Mesodermal cell (in vitro differentiated cells): Measurements from ENCODE around the gene PFDN2.
A peak's percentile ranks its signal among the peaks of the same experiment; 100 is the strongest.
"Not testable (repeated sequence)": the region's sequence is repeated elsewhere in the genome, so short reads cannot be mapped to it uniquely, and the experiment has no call there.

ENCODE experiments used
- H3K27ac ChIP-seq: 2 replicates; pipeline ENCODE4 v1.7.0; 2013; ENCODE audit warnings: mild to moderate bottlenecking, low read depth, low read length, moderate library complexity; ENCODE audit not compliant: severe bottlenecking
- H3K36me3 ChIP-seq: 2 replicates; pipeline ENCODE4 v1.7.1; 2013; ENCODE audit warnings: mild to moderate bottlenecking, low read length, moderate library complexity; ENCODE audit not compliant: control insufficient read depth, insufficient read depth
- H3K4me1 ChIP-seq: one replicate; pipeline ENCODE4 v1.7.1; 2013; ENCODE audit warnings: mild to moderate bottlenecking, low read length; ENCODE audit not compliant: insufficient read depth, control insufficient read depth, poor library complexity, severe bottlenecking
- H3K4me3 ChIP-seq: 2 replicates; pipeline ENCODE4 v1.7.0; 2013; ENCODE audit warnings: low read length, control low read depth, mild to moderate bottlenecking; ENCODE audit not compliant: insufficient read depth, poor library complexity, severe bottlenecking; ENCODE audit errors: extremely low read depth
- H3K9me3 ChIP-seq: 2 replicates; pipeline ENCODE4 v1.7.1; 2013; ENCODE audit warnings: mild to moderate bottlenecking, low read length, moderate library complexity; ENCODE audit not compliant: control insufficient read depth
- WGBS, 2 experiments: methylation state at CpG; one replicate each; pipeline ENCODE4 v1.1.5; 2013; ENCODE audit warnings: missing lambda C conversion rate in 2 of 2; ENCODE audit not compliant: insufficient coverage in 2 of 2; 5-methylcytosine and 5-hydroxymethylcytosine counted together

The PFDN2 gene

GRCh38 chr1:161121042-161121650 is 3.3 kb upstream of the PFDN2 start:
- Histone ChIP-seq H3K4me1 (peaks cover 15% of the 10 kb centered on the region), H3K36me3 (peaks cover 73% of the 10 kb centered on the region), H3K4me3 (no peak overlapping the region), H3K9me3 (no peaks in the 10 kb centered on the region), H3K27ac (no peak overlapping the region)
- WGBS, 2 experiments: 100% methylated on average over 1 of the region's 3 CpGs; no CpG with 5 or more reads in 1 of the 2 experiments

DNA sequence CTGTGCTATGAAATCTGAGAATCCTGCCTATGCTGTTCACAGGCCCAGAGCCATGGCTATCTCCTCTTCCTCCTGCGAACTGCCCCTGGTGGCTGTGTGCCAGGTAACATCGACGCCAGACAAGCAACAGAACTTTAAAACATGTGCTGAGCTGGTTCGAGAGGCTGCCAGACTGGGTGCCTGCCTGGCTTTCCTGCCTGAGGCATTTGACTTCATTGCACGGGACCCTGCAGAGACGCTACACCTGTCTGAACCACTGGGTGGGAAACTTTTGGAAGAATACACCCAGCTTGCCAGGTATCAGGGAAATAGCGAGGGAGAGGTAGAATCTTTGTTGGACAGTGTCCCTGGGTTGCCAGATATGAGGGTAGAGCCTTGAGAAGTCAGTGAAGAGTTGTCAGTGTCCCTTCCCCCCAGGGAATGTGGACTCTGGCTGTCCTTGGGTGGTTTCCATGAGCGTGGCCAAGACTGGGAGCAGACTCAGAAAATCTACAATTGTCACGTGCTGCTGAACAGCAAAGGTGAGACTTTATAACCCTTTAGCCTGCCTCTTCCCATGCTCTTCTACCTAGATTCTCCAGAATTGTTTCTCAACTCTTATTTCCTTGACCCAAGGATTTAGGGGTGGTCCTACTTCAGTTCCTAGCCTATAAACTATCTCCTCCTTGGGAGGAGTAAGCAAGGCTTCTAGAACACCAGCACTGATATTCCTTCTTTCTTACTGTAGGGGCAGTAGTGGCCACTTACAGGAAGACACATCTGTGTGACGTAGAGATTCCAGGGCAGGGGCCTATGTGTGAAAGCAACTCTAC is 1.5 kb upstream of the PFDN2 start:
- H3K4me1 ChIP-seq: peaks cover 22% of the 10 kb centered on the region
- no peaks in the 10 kb centered on the region for H3K9me3 ChIP-seq
- H3K27ac ChIP-seq: peak overlapping the region; percentile 62
- peak overlapping the region; percentile 100 for H3K4me3 ChIP-seq
- WGBS, 2 experiments: 77 to 86% methylated on average over 7 to 10 of the region's 10 CpGs
- peaks cover 69% of the 10 kb centered on the region for H3K36me3 ChIP-seq

DNA sequence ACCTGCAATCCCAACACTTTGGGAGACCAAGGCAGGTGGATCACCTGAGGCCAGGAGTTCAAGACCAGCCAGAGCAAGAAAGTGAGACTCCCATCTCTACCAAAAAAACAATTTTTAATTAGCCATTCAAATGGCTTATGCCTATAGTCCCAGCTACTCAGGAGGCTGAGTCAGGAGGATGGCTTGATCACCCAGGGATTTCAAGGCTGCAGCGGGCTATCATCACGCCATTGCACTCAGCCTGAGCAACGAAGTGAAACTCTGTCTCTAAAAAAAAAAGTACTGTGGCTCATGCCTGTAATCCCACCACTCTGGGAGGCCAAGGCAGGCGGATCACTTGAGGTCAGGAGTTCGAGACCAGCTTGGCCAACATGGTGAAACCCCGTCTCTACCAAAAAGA is 1.9 kb downstream of the PFDN2 start:
- Histone ChIP-seq H3K4me1 (peaks cover 22% of the 10 kb centered on the region), H3K36me3 (peaks cover 48% of the 10 kb centered on the region)
- not testable (repeated sequence) for H3K27ac ChIP-seq, H3K4me3 ChIP-seq, H3K9me3 ChIP-seq
- 95 to 97% methylated on average over 6 of the region's 6 CpGs for WGBS, 2 experiments

GRCh38 chr1:161115132-161115711 is 2.6 kb downstream of the PFDN2 start:
- Histone ChIP-seq H3K27ac (no peak overlapping the region), H3K9me3 (no peaks in the 10 kb centered on the region), H3K4me3 (no peak overlapping the region), H3K36me3 (peaks cover 41% of the 10 kb centered on the region), H3K4me1 (peaks cover 22% of the 10 kb centered on the region)
- 96 to 98% methylated on average over 12 of the region's 12 CpGs for WGBS, 2 experiments

DNA sequence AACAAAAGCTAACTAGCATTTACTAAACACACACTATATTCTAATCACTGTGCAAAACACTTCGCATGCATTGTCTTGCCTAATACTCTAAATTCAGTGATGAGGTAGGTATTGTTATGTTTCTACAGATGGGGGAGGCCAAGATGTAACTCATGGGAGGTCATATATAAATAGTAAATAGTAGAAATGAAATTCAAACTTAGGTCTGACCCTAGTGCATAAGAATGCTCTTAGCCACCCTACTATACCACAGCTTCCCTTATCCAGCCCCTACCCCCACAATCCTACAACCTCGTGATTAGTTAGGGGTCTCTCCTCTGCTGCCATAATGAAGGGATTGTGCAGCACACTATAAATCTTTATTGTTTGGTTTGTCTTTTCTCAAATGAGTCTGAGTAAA is 3.3 kb downstream of the PFDN2 start:
- WGBS, 2 experiments: no CpG with 5 or more reads among the region's 2 CpGs
- H3K27ac ChIP-seq: no peak overlapping the region

DNA sequence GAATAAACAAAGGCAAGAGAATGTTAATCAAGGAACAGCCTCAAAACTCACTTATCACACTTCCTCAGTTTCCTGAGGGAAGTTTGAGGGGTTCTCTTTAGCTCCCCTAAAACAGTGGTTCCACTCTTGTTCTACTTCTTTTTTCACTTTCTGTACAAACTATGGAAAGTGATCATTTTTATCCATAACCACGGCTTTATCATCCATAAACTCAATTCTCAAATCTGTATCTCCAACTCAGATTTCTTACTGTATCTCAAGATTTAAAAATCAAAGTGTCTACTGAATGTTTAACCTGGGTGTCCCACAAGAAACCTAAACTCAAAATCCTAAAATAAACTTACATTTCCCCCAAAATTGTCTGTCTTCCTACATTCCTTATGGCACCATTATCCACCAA is 3.9 kb downstream of the PFDN2 start:
- Histone ChIP-seq H3K36me3 (peaks cover 35% of the 10 kb centered on the region), H3K9me3 (no peaks in the 10 kb centered on the region), H3K4me3 (no peak overlapping the region), H3K4me1 (peaks cover 10% of the 10 kb centered on the region), H3K27ac (no peak overlapping the region)
- WGBS, 2 experiments: 100% methylated on average over 1 of the region's 1 CpG

More for the DNA sequence above, 3.3 kb downstream of the PFDN2 start:
- Histone ChIP-seq H3K4me1 (peaks cover 17% of the 10 kb centered on the region), H3K4me3 (no peak overlapping the region), H3K9me3 (no peaks in the 10 kb centered on the region), H3K36me3 (peaks cover 36% of the 10 kb centered on the region)

DNA sequence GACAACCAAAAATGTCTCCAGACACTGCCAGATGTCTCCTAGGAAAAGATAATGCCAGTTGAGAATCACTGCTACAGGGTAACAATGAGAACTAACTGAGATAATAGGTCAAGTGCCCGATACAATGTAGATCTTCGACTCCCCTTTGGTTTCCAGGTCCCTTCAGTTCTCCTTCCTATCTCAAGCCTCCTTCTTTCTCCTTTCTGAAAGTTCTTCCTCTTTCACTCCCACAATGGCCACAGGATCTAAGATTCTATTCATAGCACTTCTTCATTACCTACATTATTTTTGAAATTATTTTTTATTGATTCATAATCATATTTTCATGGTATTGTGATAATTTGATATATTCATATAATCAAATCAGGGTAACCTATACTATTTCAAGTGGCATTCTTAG is 6.3 kb downstream of the PFDN2 start:
- Histone ChIP-seq H3K36me3 (peaks cover 41% of the 10 kb centered on the region), H3K9me3 (no peaks in the 10 kb centered on the region), H3K27ac (no peak overlapping the region), H3K4me3 (no peak overlapping the region), H3K4me1 (peaks cover 7% of the 10 kb centered on the region)
- WGBS, 2 experiments: 92 to 100% methylated on average over 2 of the region's 2 CpGs

- Histone ChIP-seq H3K36me3 (peaks cover 40% of the 10 kb centered on the region), H3K27ac (no peak overlapping the region), H3K4me3 (no peak overlapping the region), H3K9me3 (no peaks in the 10 kb centered on the region), H3K4me1 (peaks cover 7% of the 10 kb centered on the region)
- WGBS, 2 experiments: 96 to 100% methylated on average over 3 of the region's 3 CpGs
Measured at GRCh38 chr1:161111117-161111516, 6.7 kb downstream of the PFDN2 start.

DNA sequence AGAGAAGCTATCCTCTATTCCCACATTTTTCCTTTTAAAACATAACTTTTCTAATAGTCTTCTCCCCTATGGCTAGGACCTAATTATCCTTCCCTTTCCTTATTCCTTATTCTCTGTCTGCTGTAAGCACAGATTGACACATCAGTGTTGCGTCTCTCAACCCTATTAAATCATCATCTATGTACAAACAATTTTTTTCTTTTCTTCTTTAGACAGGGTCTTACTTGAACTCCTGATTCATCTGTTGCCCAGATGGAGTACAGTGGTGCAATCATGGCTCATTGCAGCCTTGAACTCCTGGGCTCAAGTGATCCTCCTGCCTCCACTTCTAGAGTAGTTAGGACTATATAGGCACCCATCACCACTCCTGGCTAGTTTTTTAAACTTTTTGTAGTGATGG is 11.4 kb downstream of the PFDN2 start:
- Histone ChIP-seq H3K27ac (no peak overlapping the region), H3K36me3 (peaks cover 43% of the 10 kb centered on the region), H3K4me1 (no peaks in the 10 kb centered on the region), H3K9me3 (no peaks in the 10 kb centered on the region), H3K4me3 (no peak overlapping the region)
- 93 to 100% methylated on average over 1 of the region's 1 CpG for WGBS, 2 experiments

GRCh38 chr1:161100556-161100955 is 17.3 kb downstream of the PFDN2 start:
- H3K4me1 ChIP-seq: peaks cover 4% of the 10 kb centered on the region
- H3K36me3 ChIP-seq: peaks cover 42% of the 10 kb centered on the region
- 80 to 88% methylated on average over 1 to 2 of the region's 2 CpGs for WGBS, 2 experiments
- no peak overlapping the region for H3K27ac ChIP-seq
- no peak overlapping the region for H3K4me3 ChIP-seq
- no peaks in the 10 kb centered on the region for H3K9me3 ChIP-seq
